ENCODE data around the gene HIP1. TPM values are rescaled to one million over a fixed set of nuclear protein-coding genes. Genes with fewer than 3 reads are reported as not detected.

HIP1 gene
- total and polyA plus RNA-seq, 2 donors from 2014 or later = 11.2 to 50.1 TPM

GRCh38 chr7:75639071-75639885, 99.5 kb downstream of the HIP1 start:
- DNase-seq (peak; percentile 73 to 87 (median 81)), FAIRE-seq (no peak)
- peak overlapping the region; percentile 22 to 67 (median 37) for H3K9ac ChIP-seq (ENCODE audit: low read length in 3 of 3)

GRCh38 chr7:75638594-75639070, 100.1 kb downstream of the HIP1 start:
- DNase-seq (peak; percentile 69 to 87 (median 81)), FAIRE-seq (no peak)
- intact Hi-C loops (cut with DNase I) = no loop called here
- peak overlapping the region; percentile 62 to 77 (median 67) for H3K9ac ChIP-seq (ENCODE audit: low read length in 3 of 3)
- no peak for TF ChIP-seq CTCF (IDR thresholded peaks at IDR 0.05; ENCODE audit: borderline replicate concordance, extremely low read depth, insufficient read depth)
- peak overlapping the region; percentile 65 to 75 (median 67) for H3K4me3 ChIP-seq (ENCODE audit: low read length in 3 of 3)
- H3K36me3 ChIP-seq (ENCODE audit: control insufficient read depth in 2 of 3, insufficient read depth in 3 of 3, low read length in 3 of 3) = no peaks in the 10 kb centered on the region
- peak overlapping the region; percentile 60 to 63 for H3K27ac ChIP-seq (ENCODE audit: low read depth in 2 of 2, low read length in 2 of 2)
- peaks cover 0 to 19% (median 17%) of the 10 kb centered on the region in 3 donors for H3K4me1 ChIP-seq (ENCODE audit: control insufficient read depth in 2 of 3, insufficient read depth in 2 of 3, low read depth in 1 of 3, low read length in 3 of 3)
- H3K9me3 ChIP-seq (ENCODE audit: control insufficient read depth in 2 of 3, insufficient read depth in 1 of 3, low read length in 3 of 3) = peaks cover 0 to 5% (median 0%) of the 10 kb centered on the region in 3 donors
- no peaks in the 10 kb centered on the region for H3K27me3 ChIP-seq (ENCODE audit: control insufficient read depth, insufficient read depth, low read length)

More at GRCh38 chr7:75639071-75639885, 99.5 kb downstream of the HIP1 start:
- Histone ChIP-seq H3K9me3 (ENCODE audit: control insufficient read depth in 2 of 3, insufficient read depth in 1 of 3, low read length in 3 of 3) (peaks cover 0 to 5% (median 0%) of the 10 kb centered on the region in 3 donors), H3K4me1 (ENCODE audit: control insufficient read depth in 2 of 3, insufficient read depth in 2 of 3, low read depth in 1 of 3, low read length in 3 of 3) (peaks cover 0 to 19% (median 17%) of the 10 kb centered on the region in 3 donors), H3K27me3 (ENCODE audit: control insufficient read depth, insufficient read depth, low read length) (no peaks in the 10 kb centered on the region), H3K4me3 (ENCODE audit: low read length in 3 of 3) (peak overlapping the region; percentile 32 to 65 (median 64)), H3K36me3 (ENCODE audit: control insufficient read depth in 2 of 3, insufficient read depth in 3 of 3, low read length in 3 of 3) (no peaks in the 10 kb centered on the region), H3K27ac (ENCODE audit: low read depth in 2 of 2, low read length in 2 of 2) (peak overlapping the region; percentile 60 to 76)
- intact Hi-C loops (cut with DNase I) = no loop called here
- no peak for TF ChIP-seq CTCF (IDR thresholded peaks at IDR 0.05; ENCODE audit: borderline replicate concordance, extremely low read depth, insufficient read depth)

- FAIRE-seq (no peak), DNase-seq (peak in 2 of 5 donors; percentile 18 to 56)
- Histone ChIP-seq H3K9ac (ENCODE audit: low read length in 3 of 3) (peak overlapping the region; percentile 62 to 77 (median 67)), H3K4me3 (ENCODE audit: low read length in 3 of 3) (peak overlapping the region; percentile 65 to 75 (median 67)), H3K4me1 (ENCODE audit: control insufficient read depth in 2 of 3, insufficient read depth in 2 of 3, low read depth in 1 of 3, low read length in 3 of 3) (peaks cover 0 to 19% (median 17%) of the 10 kb centered on the region in 3 donors), H3K9me3 (ENCODE audit: control insufficient read depth in 2 of 3, insufficient read depth in 1 of 3, low read length in 3 of 3) (peaks cover 0 to 3% (median 0%) of the 10 kb centered on the region in 3 donors), H3K27ac (ENCODE audit: low read depth in 2 of 2, low read length in 2 of 2) (peak overlapping the region; percentile 60 to 63), H3K36me3 (ENCODE audit: control insufficient read depth in 2 of 3, insufficient read depth in 3 of 3, low read length in 3 of 3) (no peaks in the 10 kb centered on the region), H3K27me3 (ENCODE audit: control insufficient read depth, insufficient read depth, low read length) (no peaks in the 10 kb centered on the region)
- TF ChIP-seq CTCF (IDR thresholded peaks at IDR 0.05; ENCODE audit: borderline replicate concordance, extremely low read depth, insufficient read depth) = no peak
- intact Hi-C loops (cut with DNase I) = no loop called here
Measured at GRCh38 chr7:75637854-75638593, 100.7 kb downstream of the HIP1 start.

All from kidney (tissue), 14 donors.